K562 (cell line): ENCODE measurements around the gene FRK. TPM values are rescaled to one million over a fixed set of nuclear protein-coding genes. Genes with fewer than 3 reads are reported as not detected.

Source experiments
- ARNT ChIP-seq, 2 experiments: fragments of 450-650 bp; IDR thresholded peaks; 2 replicates each; pipeline ENCODE4 v1.6.1; 2016; ENCODE audit warnings: mild to moderate bottlenecking in 1 of 2
- BCL6 ChIP-seq: fragments of 250-450 bp; sonication (Bioruptor Pico); IDR thresholded peaks from 2 replicates; pipeline ENCODE4 v1.4.0; 2020
- BRD9 ChIP-seq: fragments of 450-650 bp; IDR thresholded peaks from 2 replicates; pipeline ENCODE4 v1.6.1; 2018; ENCODE audit warnings: low read depth; ENCODE audit not compliant: partially characterized antibody
- ETV1 ChIP-seq: fragments of 450-650 bp; conservative IDR thresholded peaks from 2 replicates; pipeline ENCODE4 v1.6.1; 2016; ENCODE audit warnings: missing genetic modification characterization, control low read depth, low read depth, missing compliant biosample characterization
- ETV5 ChIP-seq: sonication (generic); formaldehyde crosslinking; IDR thresholded peaks from 2 replicates; pipeline ENCODE4 v1.4.0; 2020; ENCODE audit warnings: low read depth, mild to moderate bottlenecking, missing genetic modification reagents
- HOXB6 ChIP-seq: fragments of 250-450 bp; sonication (Bioruptor Pico); IDR thresholded peaks from 2 replicates; pipeline ENCODE4 v1.5.1; 2022; ENCODE audit warnings: mild to moderate bottlenecking, borderline replicate concordance
- JUN ChIP-seq, 2 experiments: sonication (generic) in 1 of 2; formaldehyde crosslinking in 1 of 2; IDR thresholded peaks; 2 replicates each; pipeline versions ENCODE4 v1.6.1 to v1.8.0; 2012 to 2022; ENCODE audit warnings: borderline replicate concordance in 2 of 2, mild to moderate bottlenecking in 2 of 2, improper control_type of control experiment in 1 of 2, low read depth in 1 of 2, low read length in 1 of 2, missing genetic modification reagents in 1 of 2
- L3MBTL2 ChIP-seq: fragments of 450-650 bp; IDR thresholded peaks from 2 replicates; pipeline ENCODE4 v1.6.1; 2016; ENCODE audit warnings: mild to moderate bottlenecking, moderate library complexity
- NFE2L1 ChIP-seq: fragments of 450-650 bp; IDR thresholded peaks from 2 replicates; pipeline ENCODE4 v1.6.1; 2016; ENCODE audit warnings: missing genetic modification characterization, low read depth, mild to moderate bottlenecking, missing compliant biosample characterization, moderate library complexity, borderline replicate concordance
- PHTF2 ChIP-seq: fragments of 250-450 bp; sonication (Bioruptor Pico); IDR thresholded peaks from 2 replicates; pipeline ENCODE4 v1.5.0; 2021; ENCODE audit warnings: mild to moderate bottlenecking
- POLR2G ChIP-seq: fragments of 200-400 bp; formaldehyde crosslinking; IDR thresholded peaks from 2 replicates; pipeline ENCODE4 v1.6.1; 2017; ENCODE audit warnings: low read depth, mild to moderate bottlenecking, antibody characterized with exemption, low read length, moderate library complexity
- RAD51 ChIP-seq: fragments of 450-650 bp; IDR thresholded peaks from 2 replicates; pipeline ENCODE4 v1.7.1; 2016; ENCODE audit warnings: low read depth, mild to moderate bottlenecking, borderline replicate concordance
- RB1 ChIP-seq: fragments of 450-650 bp; IDR thresholded peaks from 2 replicates; pipeline ENCODE4 v1.6.1; 2017; ENCODE audit warnings: low read depth, mild to moderate bottlenecking
- SIX5 ChIP-seq, 2 experiments: IDR thresholded peaks; 2 replicates each; pipeline ENCODE4 v1.6.1; 2011; ENCODE audit warnings: low read length in 2 of 2, borderline replicate concordance in 1 of 2, low read depth in 1 of 2, mild to moderate bottlenecking in 1 of 2, moderate library complexity in 1 of 2; ENCODE audit not compliant: insufficient read depth in 1 of 2
- TARDBP ChIP-seq: fragments of 450-650 bp; IDR thresholded peaks from 2 replicates; pipeline ENCODE4 v1.6.1; 2016
- XRCC4 ChIP-seq: IDR thresholded peaks from one replicate; pipeline ENCODE4 v1.6.1; 2011; ENCODE audit not compliant: insufficient read depth, insufficient read length; ENCODE audit errors: extremely low read depth
- ZBED1 ChIP-seq: IDR thresholded peaks from 2 replicates; pipeline ENCODE4 v1.6.1; 2014
- ZNF384 ChIP-seq: IDR thresholded peaks from 2 replicates; pipeline ENCODE4 v1.6.1; 2012; ENCODE audit warnings: low read depth, low read length, improper control_type of control experiment
- ZNF695 ChIP-seq: fragments of 450-650 bp; formaldehyde crosslinking; IDR thresholded peaks from 2 replicates; pipeline ENCODE4 v1.4.0; 2020; ENCODE audit warnings: mild to moderate bottlenecking, moderate library complexity
- polyA plus RNA-seq, 8 experiments: library from polyadenylated mRNA; depleted of rRNA in 4 of 8; stranded (reverse) in 5 of 8; unstranded in 3 of 8; fragments of >200 nt; fragmentation: Nextera tagmentation in 2 of 8; fragmentation: Illumina TruSeq in 1 of 8; extraction: Ambion mirVana in 2 of 8; extraction: Trizol in 1 of 8; gene quantifications; 2 replicates each; pipeline versions ENCODE4 v1.2.1 to v1.2.3, GENCODE V29; 2011 to 2014; ENCODE audit warnings: inconsistent platforms in 1 of 8, missing spikeins in 1 of 8
- total RNA-seq, 7 experiments: library from RNA; depleted of rRNA in 6 of 7; stranded (reverse); fragments of >200 nt in 6 of 7; fragmentation: Illumina TruSeq in 2 of 7; extraction: Trizol in 2 of 7; gene quantifications; 2 replicates each; pipeline versions ENCODE4 v1.2.1 to v1.2.3, GENCODE V29; 2011 to 2021; ENCODE audit warnings: low replicate concordance in 1 of 7
- TF ChIP-seq, protein P1 (sequence below): fragments of 250-450 bp; sonication (Bioruptor Pico); IDR thresholded peaks from 2 replicates; pipeline ENCODE4 v1.4.0; 2020; ENCODE audit warnings: mild to moderate bottlenecking, moderate library complexity, borderline replicate concordance
- TF ChIP-seq, protein P2 (sequence below): IDR thresholded peaks from 3 replicates; pipeline ENCODE4 v1.6.1; 2011; ENCODE audit warnings: borderline replicate concordance, mild to moderate bottlenecking; ENCODE audit not compliant: insufficient read length, insufficient read depth
- TF ChIP-seq, protein P3 (sequence below): fragments of 450-650 bp; IDR thresholded peaks from 2 replicates; pipeline ENCODE4 v1.7.0; 2016; ENCODE audit warnings: borderline replicate concordance
- TF ChIP-seq, protein P4 (sequence below): sonication (generic); formaldehyde crosslinking; IDR thresholded peaks from 2 replicates; pipeline ENCODE4 v1.8.0; 2022; ENCODE audit warnings: missing genetic modification reagents, mild to moderate bottlenecking, borderline replicate concordance

The FRK gene
- total and polyA plus RNA-seq, 9 of the 15 experiments (the other 6 are each of a cell fraction or from before 2014, with no cell fraction given): 0.01 to 0.29 (median 0.09) TPM

DNA sequence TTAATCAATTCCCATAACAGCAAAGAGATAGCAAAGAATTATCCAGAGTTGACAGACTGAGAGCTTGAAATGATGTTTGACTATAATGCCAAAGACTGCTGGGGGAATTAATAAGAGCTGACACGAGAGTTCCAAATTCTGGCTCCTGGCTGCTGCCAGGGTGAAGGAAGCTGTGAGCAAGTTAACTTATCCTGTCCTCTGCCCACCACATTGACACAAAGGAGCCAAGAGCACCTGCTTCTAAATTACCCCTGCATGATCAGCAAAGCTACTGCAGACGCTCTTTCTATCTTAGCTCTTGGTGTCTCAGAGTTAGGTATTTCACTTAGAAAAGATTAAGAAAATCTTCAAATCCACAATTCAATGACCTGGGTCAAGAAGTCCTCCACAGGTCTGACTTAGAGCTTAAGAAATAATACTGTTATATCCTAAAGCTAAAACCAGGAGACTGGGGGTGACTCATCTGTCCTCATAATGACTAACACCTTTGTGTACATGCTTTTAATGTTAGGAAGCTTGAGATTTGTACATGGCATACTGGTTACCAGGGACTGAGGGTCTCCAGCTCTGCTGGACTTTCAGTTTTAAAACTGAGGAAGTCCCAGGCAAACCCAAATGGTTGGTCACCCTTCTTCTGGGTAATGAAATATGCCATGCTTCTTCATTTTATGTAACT is 13.2 kb upstream of the FRK start (continued):
- TF ChIP-seq ARNT (IDR thresholded peaks at IDR 0.05): no peak
- no peak for TF ChIP-seq RAD51
- TF ChIP-seq, protein P1, sequence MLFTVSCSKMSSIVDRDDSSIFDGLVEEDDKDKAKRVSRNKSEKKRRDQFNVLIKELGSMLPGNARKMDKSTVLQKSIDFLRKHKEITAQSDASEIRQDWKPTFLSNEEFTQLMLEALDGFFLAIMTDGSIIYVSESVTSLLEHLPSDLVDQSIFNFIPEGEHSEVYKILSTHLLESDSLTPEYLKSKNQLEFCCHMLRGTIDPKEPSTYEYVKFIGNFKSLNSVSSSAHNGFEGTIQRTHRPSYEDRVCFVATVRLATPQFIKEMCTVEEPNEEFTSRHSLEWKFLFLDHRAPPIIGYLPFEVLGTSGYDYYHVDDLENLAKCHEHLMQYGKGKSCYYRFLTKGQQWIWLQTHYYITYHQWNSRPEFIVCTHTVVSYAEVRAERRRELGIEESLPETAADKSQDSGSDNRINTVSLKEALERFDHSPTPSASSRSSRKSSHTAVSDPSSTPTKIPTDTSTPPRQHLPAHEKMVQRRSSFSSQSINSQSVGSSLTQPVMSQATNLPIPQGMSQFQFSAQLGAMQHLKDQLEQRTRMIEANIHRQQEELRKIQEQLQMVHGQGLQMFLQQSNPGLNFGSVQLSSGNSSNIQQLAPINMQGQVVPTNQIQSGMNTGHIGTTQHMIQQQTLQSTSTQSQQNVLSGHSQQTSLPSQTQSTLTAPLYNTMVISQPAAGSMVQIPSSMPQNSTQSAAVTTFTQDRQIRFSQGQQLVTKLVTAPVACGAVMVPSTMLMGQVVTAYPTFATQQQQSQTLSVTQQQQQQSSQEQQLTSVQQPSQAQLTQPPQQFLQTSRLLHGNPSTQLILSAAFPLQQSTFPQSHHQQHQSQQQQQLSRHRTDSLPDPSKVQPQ (CRISPR knock-in tag): no peak
- TF ChIP-seq RB1: no peak
- TF ChIP-seq L3MBTL2: no peak
- TF ChIP-seq, protein P2, sequence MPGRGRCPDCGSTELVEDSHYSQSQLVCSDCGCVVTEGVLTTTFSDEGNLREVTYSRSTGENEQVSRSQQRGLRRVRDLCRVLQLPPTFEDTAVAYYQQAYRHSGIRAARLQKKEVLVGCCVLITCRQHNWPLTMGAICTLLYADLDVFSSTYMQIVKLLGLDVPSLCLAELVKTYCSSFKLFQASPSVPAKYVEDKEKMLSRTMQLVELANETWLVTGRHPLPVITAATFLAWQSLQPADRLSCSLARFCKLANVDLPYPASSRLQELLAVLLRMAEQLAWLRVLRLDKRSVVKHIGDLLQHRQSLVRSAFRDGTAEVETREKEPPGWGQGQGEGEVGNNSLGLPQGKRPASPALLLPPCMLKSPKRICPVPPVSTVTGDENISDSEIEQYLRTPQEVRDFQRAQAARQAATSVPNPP: no peak
- no peak for TF ChIP-seq POLR2G
- TF ChIP-seq TARDBP: no peak
- TF ChIP-seq, protein P3, sequence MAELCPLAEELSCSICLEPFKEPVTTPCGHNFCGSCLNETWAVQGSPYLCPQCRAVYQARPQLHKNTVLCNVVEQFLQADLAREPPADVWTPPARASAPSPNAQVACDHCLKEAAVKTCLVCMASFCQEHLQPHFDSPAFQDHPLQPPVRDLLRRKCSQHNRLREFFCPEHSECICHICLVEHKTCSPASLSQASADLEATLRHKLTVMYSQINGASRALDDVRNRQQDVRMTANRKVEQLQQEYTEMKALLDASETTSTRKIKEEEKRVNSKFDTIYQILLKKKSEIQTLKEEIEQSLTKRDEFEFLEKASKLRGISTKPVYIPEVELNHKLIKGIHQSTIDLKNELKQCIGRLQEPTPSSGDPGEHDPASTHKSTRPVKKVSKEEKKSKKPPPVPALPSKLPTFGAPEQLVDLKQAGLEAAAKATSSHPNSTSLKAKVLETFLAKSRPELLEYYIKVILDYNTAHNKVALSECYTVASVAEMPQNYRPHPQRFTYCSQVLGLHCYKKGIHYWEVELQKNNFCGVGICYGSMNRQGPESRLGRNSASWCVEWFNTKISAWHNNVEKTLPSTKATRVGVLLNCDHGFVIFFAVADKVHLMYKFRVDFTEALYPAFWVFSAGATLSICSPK: no peak
- TF ChIP-seq ZBED1: no peak
- TF ChIP-seq HOXB6 (CRISPR knock-in tag): no peak
- no peak for TF ChIP-seq SIX5 (IDR thresholded peaks at IDR 0.05; ENCODE audit: borderline replicate concordance in 1 of 2, insufficient read depth in 1 of 2, low read depth in 1 of 2, low read length in 2 of 2)
- no peak for TF ChIP-seq BRD9
- no peak for TF ChIP-seq PHTF2
- no peak for TF ChIP-seq ZNF695 (CRISPR knock-in tag)
- TF ChIP-seq ZNF384: no peak
- peak; percentile 67 for TF ChIP-seq JUN (IDR thresholded peaks at IDR 0.05; ENCODE audit: borderline replicate concordance, low read depth, low read length)
- no peak for TF ChIP-seq JUN (CRISPR knock-in tag; IDR thresholded peaks at IDR 0.05; ENCODE audit: borderline replicate concordance)
- no peak for TF ChIP-seq ETV1 (tag)
- no peak for TF ChIP-seq NFE2L1 (tag)
- no peak for TF ChIP-seq ETV5 (CRISPR knock-in tag)
- TF ChIP-seq, protein P4, sequence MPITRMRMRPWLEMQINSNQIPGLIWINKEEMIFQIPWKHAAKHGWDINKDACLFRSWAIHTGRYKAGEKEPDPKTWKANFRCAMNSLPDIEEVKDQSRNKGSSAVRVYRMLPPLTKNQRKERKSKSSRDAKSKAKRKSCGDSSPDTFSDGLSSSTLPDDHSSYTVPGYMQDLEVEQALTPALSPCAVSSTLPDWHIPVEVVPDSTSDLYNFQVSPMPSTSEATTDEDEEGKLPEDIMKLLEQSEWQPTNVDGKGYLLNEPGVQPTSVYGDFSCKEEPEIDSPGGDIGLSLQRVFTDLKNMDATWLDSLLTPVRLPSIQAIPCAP (CRISPR knock-in tag): no peak
- no peak for TF ChIP-seq BCL6
- TF ChIP-seq XRCC4: no peak
